GM23338 (cell line): ENCODE measurements around the gene BPIFB2. TPM values are rescaled to one million over a fixed set of nuclear protein-coding genes. Genes with fewer than 3 reads are reported as not detected.

Source experiments
- CREB1 ChIP-seq: fragments of 250-450 bp; sonication (Bioruptor Pico); IDR thresholded peaks from 2 replicates; pipeline ENCODE4 v1.5.0; 2020; ENCODE audit warnings: low read depth, mild to moderate bottlenecking, moderate library complexity
- JUNB ChIP-seq: IDR thresholded peaks from one replicate; pipeline ENCODE4 v1.6.1; 2016; ENCODE audit warnings: antibody characterized with exemption; ENCODE audit not compliant: unreplicated experiment
- ZNF331 ChIP-seq: fragments of 250-450 bp; sonication (Bioruptor Pico); IDR thresholded peaks from 2 replicates; pipeline ENCODE4 v1.5.0; 2020; ENCODE audit warnings: low read depth, mild to moderate bottlenecking, moderate library complexity
- ZNF462 ChIP-seq: fragments of 250-450 bp; sonication (Bioruptor Pico); IDR thresholded peaks from 2 replicates; pipeline ENCODE4 v1.5.0; 2020; ENCODE audit warnings: mild to moderate bottlenecking, moderate library complexity
- polyA plus RNA-seq: library from polyadenylated mRNA; unstranded; fragments of >200 nt; fragmentation: Nextera tagmentation; extraction: Ambion mirVana; gene quantifications from 2 replicates; pipeline ENCODE4 v1.2.1, GENCODE V29; 2016
- total RNA-seq: library from RNA; depleted of rRNA; stranded (reverse); fragments of >200 nt; shearing (Covaris generic); gene quantifications from 2 replicates; pipeline ENCODE4 v1.2.3, GENCODE V29; 2014
- TF ChIP-seq, protein P1 (sequence below): IDR thresholded peaks from 2 replicates; pipeline ENCODE4 v1.6.1; 2016; ENCODE audit warnings: antibody characterized with exemption
- TF ChIP-seq, protein P2 (sequence below), 2 experiments: fragments of 200-600 bp in 1 of 2; sonication (generic) in 1 of 2; conservative IDR thresholded peaks; 2 replicates each; pipeline versions ENCODE4 v1.5.1 to v1.6.1; 2016 to 2017; ENCODE audit warnings: antibody characterized with exemption in 2 of 2, low read depth in 2 of 2, mild to moderate bottlenecking in 2 of 2, moderate library complexity in 1 of 2

The BPIFB2 gene
- total and polyA plus RNA-seq, 2 experiments from 2014 or later: not detected

DNA sequence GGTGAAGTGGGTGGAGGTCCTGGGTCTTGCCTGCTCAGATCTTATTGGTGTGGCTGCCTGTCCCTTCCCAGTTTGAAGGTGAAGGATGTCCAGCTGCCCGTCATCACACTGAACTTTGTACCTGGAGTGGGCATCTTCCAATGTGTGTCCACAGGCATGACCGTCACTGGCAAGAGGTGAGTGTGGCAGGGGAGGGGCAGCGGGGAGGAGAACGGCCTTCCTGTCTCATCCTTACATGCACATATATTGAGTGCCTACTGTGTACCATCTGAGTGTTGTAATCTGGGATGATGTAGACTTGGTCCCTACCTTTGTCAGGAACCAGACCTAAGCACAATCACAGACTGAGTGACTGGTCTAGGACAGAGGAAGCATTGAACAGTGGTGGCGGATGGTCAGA is 26.6 kb downstream of the BPIFB2 start (continued):
- TF ChIP-seq ZNF462 (CRISPR knock-in tag) (no peak), ZNF331 (CRISPR knock-in tag) (no peak), JUNB (no peak), CREB1 (CRISPR knock-in tag) (no peak)
- TF ChIP-seq, protein P1, sequence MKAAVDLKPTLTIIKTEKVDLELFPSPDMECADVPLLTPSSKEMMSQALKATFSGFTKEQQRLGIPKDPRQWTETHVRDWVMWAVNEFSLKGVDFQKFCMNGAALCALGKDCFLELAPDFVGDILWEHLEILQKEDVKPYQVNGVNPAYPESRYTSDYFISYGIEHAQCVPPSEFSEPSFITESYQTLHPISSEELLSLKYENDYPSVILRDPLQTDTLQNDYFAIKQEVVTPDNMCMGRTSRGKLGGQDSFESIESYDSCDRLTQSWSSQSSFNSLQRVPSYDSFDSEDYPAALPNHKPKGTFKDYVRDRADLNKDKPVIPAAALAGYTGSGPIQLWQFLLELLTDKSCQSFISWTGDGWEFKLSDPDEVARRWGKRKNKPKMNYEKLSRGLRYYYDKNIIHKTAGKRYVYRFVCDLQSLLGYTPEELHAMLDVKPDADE: no peak
- TF ChIP-seq, protein P2, sequence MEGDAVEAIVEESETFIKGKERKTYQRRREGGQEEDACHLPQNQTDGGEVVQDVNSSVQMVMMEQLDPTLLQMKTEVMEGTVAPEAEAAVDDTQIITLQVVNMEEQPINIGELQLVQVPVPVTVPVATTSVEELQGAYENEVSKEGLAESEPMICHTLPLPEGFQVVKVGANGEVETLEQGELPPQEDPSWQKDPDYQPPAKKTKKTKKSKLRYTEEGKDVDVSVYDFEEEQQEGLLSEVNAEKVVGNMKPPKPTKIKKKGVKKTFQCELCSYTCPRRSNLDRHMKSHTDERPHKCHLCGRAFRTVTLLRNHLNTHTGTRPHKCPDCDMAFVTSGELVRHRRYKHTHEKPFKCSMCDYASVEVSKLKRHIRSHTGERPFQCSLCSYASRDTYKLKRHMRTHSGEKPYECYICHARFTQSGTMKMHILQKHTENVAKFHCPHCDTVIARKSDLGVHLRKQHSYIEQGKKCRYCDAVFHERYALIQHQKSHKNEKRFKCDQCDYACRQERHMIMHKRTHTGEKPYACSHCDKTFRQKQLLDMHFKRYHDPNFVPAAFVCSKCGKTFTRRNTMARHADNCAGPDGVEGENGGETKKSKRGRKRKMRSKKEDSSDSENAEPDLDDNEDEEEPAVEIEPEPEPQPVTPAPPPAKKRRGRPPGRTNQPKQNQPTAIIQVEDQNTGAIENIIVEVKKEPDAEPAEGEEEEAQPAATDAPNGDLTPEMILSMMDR (conservative IDR thresholded peaks at IDR 0.05; ENCODE audit: low read depth in 2 of 2): no peak
